ENCODE data around the gene PCDH1.

PCDH1 gene

GRCh38 chr5:141832131-141832530, 46.1 kb downstream of the PCDH1 start:
- Histone ChIP-seq H3K4me1 (ENCODE audit: control insufficient read depth, low read length) (peaks cover 32% of the 10 kb centered on the region), H3K4me2 (ENCODE audit: low read length) (no peak overlapping the region), H3K9me2 (replicated peaks; ENCODE audit: control insufficient read depth, low read length) (no peaks in the 10 kb centered on the region), H3K79me2 (ENCODE audit: control insufficient read depth, low read length) (no peaks in the 10 kb centered on the region), H3K27ac (ENCODE audit: low read depth, low read length) (no peak overlapping the region), H3F3A (ENCODE audit: control insufficient read depth, insufficient read depth) (peaks cover 4% of the 10 kb centered on the region), H3K9me3 (ENCODE audit: control insufficient read depth, insufficient read depth, low read length) (no peaks in the 10 kb centered on the region), H4K20me1 (ENCODE audit: control insufficient read depth, insufficient read depth, low read depth, low read length) (no peaks in the 10 kb centered on the region), H3K36me3 (ENCODE audit: control insufficient read depth, low read length) (no peaks in the 10 kb centered on the region), H3K27me3 (ENCODE audit: control insufficient read depth, low read length) (no peaks in the 10 kb centered on the region), H3K4me3 (ENCODE audit: low read length) (no peak overlapping the region)
- TF ChIP-seq EZH2phosphoT487 (IDR thresholded peaks at IDR 0.05; ENCODE audit: borderline replicate concordance, low read length) (no peak), CTCF (IDR thresholded peaks at IDR 0.05; ENCODE audit: low read depth, low read length, poor library complexity, severe bottlenecking) (no peak)

- TF ChIP-seq EZH2phosphoT487 (IDR thresholded peaks at IDR 0.05; ENCODE audit: borderline replicate concordance, low read length) = no peak
- TF ChIP-seq CTCF (IDR thresholded peaks at IDR 0.05; ENCODE audit: low read depth, low read length, poor library complexity, severe bottlenecking) = no peak
- Histone ChIP-seq H3F3A (ENCODE audit: control insufficient read depth, insufficient read depth) (no peaks in the 10 kb centered on the region; the same call in 1 of the 2 replicates), H3K27me3 (ENCODE audit: control insufficient read depth, low read length) (no peaks in the 10 kb centered on the region; the same call in 1 of the 2 replicates), H3K4me2 (ENCODE audit: low read length) (no peak overlapping the region), H3K9me2 (replicated peaks; ENCODE audit: control insufficient read depth, low read length) (no peaks in the 10 kb centered on the region), H4K20me1 (ENCODE audit: control insufficient read depth, insufficient read depth, low read depth, low read length) (no peaks in the 10 kb centered on the region), H3K36me3 (ENCODE audit: control insufficient read depth, low read length) (no peaks in the 10 kb centered on the region), H3K4me1 (ENCODE audit: control insufficient read depth, low read length) (no peaks in the 10 kb centered on the region), H3K27ac (ENCODE audit: low read depth, low read length) (no peak overlapping the region), H3K4me3 (ENCODE audit: low read length) (no peak overlapping the region), H3K9me3 (ENCODE audit: control insufficient read depth, insufficient read depth, low read length) (no peaks in the 10 kb centered on the region), H3K79me2 (ENCODE audit: control insufficient read depth, low read length) (no peaks in the 10 kb centered on the region)
These were observed 50.0 kb downstream of the PCDH1 start for GRCh38 chr5:141828162-141828561.

GRCh38 chr5:141826674-141827073, 51.5 kb downstream of the PCDH1 start:
- Histone ChIP-seq H3K27me3 (ENCODE audit: control insufficient read depth, low read length) (no peaks in the 10 kb centered on the region; the same call in 1 of the 2 replicates), H3K36me3 (ENCODE audit: control insufficient read depth, low read length) (no peaks in the 10 kb centered on the region), H3K4me2 (ENCODE audit: low read length) (no peak overlapping the region), H3K27ac (ENCODE audit: low read depth, low read length) (no peak overlapping the region), H3K4me3 (ENCODE audit: low read length) (no peak overlapping the region), H3F3A (ENCODE audit: control insufficient read depth, insufficient read depth) (no peaks in the 10 kb centered on the region), H3K9me2 (replicated peaks; ENCODE audit: control insufficient read depth, low read length) (no peaks in the 10 kb centered on the region), H3K4me1 (ENCODE audit: control insufficient read depth, low read length) (no peaks in the 10 kb centered on the region), H4K20me1 (ENCODE audit: control insufficient read depth, insufficient read depth, low read depth, low read length) (no peaks in the 10 kb centered on the region), H3K79me2 (ENCODE audit: control insufficient read depth, low read length) (no peaks in the 10 kb centered on the region), H3K9me3 (ENCODE audit: control insufficient read depth, insufficient read depth, low read length) (no peaks in the 10 kb centered on the region)
- TF ChIP-seq CTCF (IDR thresholded peaks at IDR 0.05; ENCODE audit: low read depth, low read length, poor library complexity, severe bottlenecking) (no peak), EZH2phosphoT487 (IDR thresholded peaks at IDR 0.05; ENCODE audit: borderline replicate concordance, low read length) (no peak)

Measured in DOHH2 (cell line).